CD4-positive, alpha-beta T cell (primary cell): ENCODE measurements around the gene APOC3. TPM values are rescaled to one million over a fixed set of nuclear protein-coding genes. Genes with fewer than 3 reads are reported as not detected.

Experiments used
- ATAC-seq: fragments of 200-7000 bp; cut with Tn5 transposase; one replicate; pipeline ENCODE4 v1.10.0; 2022; ENCODE audit warnings: mild to moderate bottlenecking; ENCODE audit not compliant: poor library complexity
- CTCF ChIA-PET: fragments of 350-600 bp; sonication (Branson Sonifier 250); formaldehyde crosslinking; loops from one replicate; lab custom pipeline; 2021; ENCODE audit warnings: antibody characterized with exemption, inconsistent platforms; lab: Charles Lee
- POLR2A ChIA-PET: fragments of 350-600 bp; sonication (Branson Sonifier 250); formaldehyde crosslinking; loops from one replicate; lab custom pipeline; 2021; ENCODE audit warnings: antibody characterized with exemption, inconsistent platforms; lab: Charles Lee
- DNase-seq, 14 experiments: peaks; one replicate each; pipeline ENCODE4 v3.0.0-alpha.2; 2013 to 2020; ENCODE audit warnings: mixed read lengths in 2 of 14
- H3K27ac ChIP-seq, 2 donors: one replicate each; pipeline versions ENCODE4 v1.5.1 to v1.7.0; 2013; ENCODE audit warnings: low read length in 2 of 2, low read depth in 1 of 2, mild to moderate bottlenecking in 1 of 2
- H3K27me3 ChIP-seq, 2 experiments: 1 replicate in 1 of 2; 2 replicates in 1 of 2; pipeline versions ENCODE4 v1.6.1 to v1.7.0; 2013; ENCODE audit warnings: low read length in 2 of 2, control low read depth in 1 of 2, mild to moderate bottlenecking in 1 of 2, moderate library complexity in 1 of 2; ENCODE audit not compliant: insufficient read depth in 2 of 2, control insufficient read depth in 1 of 2
- H3K36me3 ChIP-seq: one replicate; pipeline ENCODE4 v1.6.1; 2013; ENCODE audit warnings: low read length, control low read depth; ENCODE audit not compliant: insufficient read depth
- H3K4me1 ChIP-seq: one replicate; pipeline ENCODE4 v1.6.1; 2013; ENCODE audit warnings: low read length, control low read depth; ENCODE audit not compliant: insufficient read depth
- H3K4me3 ChIP-seq: one replicate; pipeline ENCODE4 v1.5.1; 2013; ENCODE audit warnings: mild to moderate bottlenecking, low read length, moderate library complexity
- H3K9me3 ChIP-seq, 2 experiments: 1 replicate in 1 of 2; 2 replicates in 1 of 2; pipeline versions ENCODE4 v1.6.1 to v1.7.0; 2013; ENCODE audit warnings: low read length in 2 of 2, mild to moderate bottlenecking in 2 of 2, control low read depth in 1 of 2, moderate library complexity in 1 of 2; ENCODE audit not compliant: control insufficient read depth in 1 of 2, insufficient read depth in 1 of 2
- H3K27ac Mint-ChIP-seq: one replicate; pipeline ENCODE4 v1.8.0; 2020; ENCODE audit warnings: mixed read lengths
- H3K27me3 Mint-ChIP-seq: one replicate; pipeline ENCODE4 v1.8.0; 2021; ENCODE audit warnings: mixed read lengths
- H3K36me3 Mint-ChIP-seq: one replicate; pipeline ENCODE4 v1.8.0; 2021; ENCODE audit warnings: low read depth, mixed read lengths
- H3K4me1 Mint-ChIP-seq: one replicate; pipeline ENCODE4 v1.8.0; 2021; ENCODE audit warnings: low read depth, mixed read lengths
- H3K4me3 Mint-ChIP-seq: one replicate; pipeline ENCODE4 v1.8.0; 2020; ENCODE audit warnings: mild to moderate bottlenecking, mixed read lengths
- H3K9me3 Mint-ChIP-seq: one replicate; pipeline ENCODE4 v1.8.0; 2020; ENCODE audit warnings: mixed read lengths
- CTCF ChIP-seq: fragments of 200-600 bp; IDR thresholded peaks from one replicate; pipeline ENCODE4 v1.8.0; 2022; ENCODE audit warnings: antibody characterized with exemption, mild to moderate bottlenecking
- intact Hi-C, 2 experiments: fragments of 100-400 bp; cut with DNase I in 1 of 2; cut with micrococcal nuclease in 1 of 2; formaldehyde crosslinking; loops; one replicate each; pipeline versions ENCODE4 v1.15.1 to v1.9.0; 2023 to 2025; cut with DNase I, micrococcal nuclease
- total RNA-seq, 174 experiments: library from RNA in 2 of 174; stranded (reverse) in 2 of 174; gene quantifications; one replicate each; pipeline ENCODE4 v1.2.3 and lab custom pipeline; 2021 to 2026

Gene APOC3
- total RNA-seq, 2 experiments from 2014 or later: not detected

- no peak for ATAC-seq
- Mint-ChIP-seq H3K9me3 (no peaks in the 10 kb centered on the region), H3K27ac (no peak within 1 kb of the TSS), H3K27me3 (no peaks in the 10 kb centered on the region), H3K4me1 (no peaks in the 10 kb centered on the region), H3K36me3 (no peaks in the 10 kb centered on the region), H3K4me3 (no peak within 1 kb of the TSS)
- no peaks in the 10 kb centered on the region for H3K4me1 ChIP-seq
- CTCF ChIA-PET: interaction anchor here (0.5 to 2.0 kb wide), 2 partner anchors 11 to 13 kb away, joined by 3 to 5 read pairs; no protein-coding TSS in a partner anchor
- no peaks in the 10 kb centered on the region for H3K36me3 ChIP-seq
- POLR2A ChIA-PET: no interaction called here
- H3K4me3 ChIP-seq: no peak within 1 kb of the TSS
- intact Hi-C loops: no loop called here
- H3K9me3 ChIP-seq: no peaks in the 10 kb centered on the region
- TF ChIP-seq CTCF: no peak
- no peak for DNase-seq
- H3K27ac ChIP-seq: no peak within 1 kb of the TSS
- no peaks in the 10 kb centered on the region for H3K27me3 ChIP-seq
Observed at GRCh38 chr11:116823031-116823843, 6.5 kb upstream of the APOC3 start, which contains the start of gene APOA4. TSS of gene APOA4 (minus strand) at chr11:116823304. CDS start at chr11:116823191, 113 bp downstream.

- no peak for DNase-seq
- no peaks in the 10 kb centered on the region for H3K4me1 ChIP-seq
Observed at GRCh38 chr11:116825434-116825833, 4.3 kb upstream of the APOC3 start.

More at GRCh38 chr11:116825434-116825833, 4.3 kb upstream of the APOC3 start:
- intact Hi-C loops: no loop called here
- H3K9me3 ChIP-seq: no peaks in the 10 kb centered on the region
- CTCF ChIA-PET: no interaction called here
- POLR2A ChIA-PET: interaction anchor here (1.1 kb wide), 1 partner anchor 28 kb away, joined by 3 read pairs; no protein-coding TSS in a partner anchor
- no peak for ATAC-seq
- no peak overlapping the region for H3K4me3 ChIP-seq
- Mint-ChIP-seq H3K36me3 (no peaks in the 10 kb centered on the region), H3K27me3 (no peaks in the 10 kb centered on the region), H3K4me1 (no peaks in the 10 kb centered on the region), H3K4me3 (no peak overlapping the region), H3K27ac (no peak overlapping the region), H3K9me3 (no peaks in the 10 kb centered on the region)
- H3K27ac ChIP-seq: no peak overlapping the region
- no peak for TF ChIP-seq CTCF
- H3K36me3 ChIP-seq: no peaks in the 10 kb centered on the region
- H3K27me3 ChIP-seq: no peaks in the 10 kb centered on the region
